GM12873 (cell line): ENCODE measurements around the gene MYO7B.

Experiments used
- CTCF ChIP-seq: IDR thresholded peaks from 2 replicates; pipeline ENCODE4 v1.5.1; 2012; ENCODE audit warnings: low read depth, mild to moderate bottlenecking, moderate library complexity, low read length, control low read depth; ENCODE audit not compliant: insufficient read depth; ENCODE audit errors: missing control alignments

Gene MYO7B

GRCh38 chr2:127604986-127605385 lies 69.5 kb downstream of the MYO7B start:
- TF ChIP-seq CTCF, result no peak

GRCh38 chr2:127605691-127606263 lies 70.3 kb downstream of the MYO7B start:
- TF ChIP-seq CTCF, result no peak

- no peak for TF ChIP-seq CTCF
These were observed 71.3 kb downstream of the MYO7B start for GRCh38 chr2:127606625-127607398.

GRCh38 chr2:127607399-127607908 lies 72.0 kb downstream of the MYO7B start:
- TF ChIP-seq CTCF, result no peak

GRCh38 chr2:127608061-127609030 lies 72.9 kb downstream of the MYO7B start:
- no peak for TF ChIP-seq CTCF

- TF ChIP-seq CTCF, result no peak
These were observed 73.7 kb downstream of the MYO7B start for GRCh38 chr2:127609031-127609751.
